Astrocyte of the spinal cord (primary cell): ENCODE measurements around the gene C6orf132.

Experiments
- DNase-seq: peaks from one replicate; pipeline ENCODE4 v3.0.0; 2011; ENCODE audit warnings: low read depth, low spot score
- H3K4me3 ChIP-seq: 2 replicates; pipeline ENCODE4 v1.5.1; 2011; ENCODE audit warnings: low read depth, mild to moderate bottlenecking, low read length, moderate library complexity
- CTCF ChIP-seq: IDR thresholded peaks from 2 replicates; pipeline ENCODE4 v1.5.1; 2012; ENCODE audit warnings: low read depth, mild to moderate bottlenecking, low read length, inconsistent platforms
- in situ Hi-C: cut with HindIII; loops from 2 replicates; pipeline ENCODE4 v1.10.0; 2017; ENCODE audit warnings: low sequenced_read_pairs

Gene C6orf132

GRCh38 chr6:42120895-42121865 lies 21.2 kb downstream of the C6orf132 start:
- DNase-seq: no peak
- H3K4me3 ChIP-seq: no peak overlapping the region
- no peak for TF ChIP-seq CTCF
- in situ Hi-C loops: no loop called here

- H3K4me3 ChIP-seq: no peak overlapping the region
- no peak for TF ChIP-seq CTCF
- in situ Hi-C loops: no loop called here
- DNase-seq: no peak
Measured at GRCh38 chr6:42118162-42119001, 24.0 kb downstream of the C6orf132 start.

GRCh38 chr6:42117843-42118161 lies 24.6 kb downstream of the C6orf132 start:
- in situ Hi-C loops: no loop called here
- no peak overlapping the region for H3K4me3 ChIP-seq
- DNase-seq: no peak
- no peak for TF ChIP-seq CTCF

- peak; percentile 53 for DNase-seq
- TF ChIP-seq CTCF: no peak
- H3K4me3 ChIP-seq: no peak overlapping the region
- in situ Hi-C loops: no loop called here
Measured at GRCh38 chr6:42113936-42114636, 28.3 kb downstream of the C6orf132 start.

GRCh38 chr6:42112351-42112750 lies 30.1 kb downstream of the C6orf132 start:
- in situ Hi-C loops: no loop called here
- no peak overlapping the region for H3K4me3 ChIP-seq
- no peak for TF ChIP-seq CTCF
- no peak for DNase-seq

- no peak for TF ChIP-seq CTCF
- no peak for DNase-seq
- no peak overlapping the region for H3K4me3 ChIP-seq
- in situ Hi-C loops: no loop called here
Measured at GRCh38 chr6:42110683-42111082, 31.7 kb downstream of the C6orf132 start.
